ENCODE results near the gene SURF2. TPM values are rescaled to one million over a fixed set of nuclear protein-coding genes. Genes with fewer than 3 reads are reported as not detected.

Gene SURF2
- total and polyA plus RNA-seq, 9 of the 15 experiments (the other 6 are each of a cell fraction or from before 2014, with no cell fraction given): 5.5 to 82.5 (median 21.3) TPM

- TF ChIP-seq AFF4 (CRISPR knock-in tag; IDR thresholded peaks at IDR 0.05): peak; percentile 88; the same call in 1 of the 2 replicates
- 0 out of 2 replicates have a peak, but pooled peaks have one; percentile 2 for TF ChIP-seq ZNF436 (CRISPR knock-in tag; IDR thresholded peaks at IDR 0.05)
- TF ChIP-seq AFF1 (IDR thresholded peaks at IDR 0.05; ENCODE audit: low read depth in 1 of 2, partially characterized antibody in 2 of 2): peak in 1 of 2 experiments; percentile 78
- TF ChIP-seq SMAD2 (IDR thresholded peaks at IDR 0.05; ENCODE audit: low read depth, low read length): no peak
- no peak for TF ChIP-seq MAFG (tag; conservative IDR thresholded peaks at IDR 0.05)
- TF ChIP-seq MTA3 (IDR thresholded peaks at IDR 0.05; ENCODE audit: borderline replicate concordance): peak; percentile 68; the same call in 1 of the 2 replicates
- no peak for TF ChIP-seq ZNF282 (CRISPR knock-in tag; IDR thresholded peaks at IDR 0.05)
- peak; percentile 97 for TF ChIP-seq MYC (IDR thresholded peaks at IDR 0.05; ENCODE audit: low read depth, low read length)
- TF ChIP-seq MYC (CRISPR knock-in tag; IDR thresholded peaks at IDR 0.05; ENCODE audit: borderline replicate concordance, low read depth): peak; percentile 94; the same call in 1 of the 2 replicates
- 0 out of 2 replicates have a peak, but pooled peaks have one; percentile 40 for TF ChIP-seq IRF9 (tag; IDR thresholded peaks at IDR 0.05)
- peak; percentile 89 for TF ChIP-seq FIP1L1 (IDR thresholded peaks at IDR 0.05; ENCODE audit: low read depth, low read length, poor library complexity, severe bottlenecking)
- TF ChIP-seq PTBP1 (IDR thresholded peaks at IDR 0.05; ENCODE audit: low read depth, low read length): 0 out of 2 replicates have a peak, but pooled peaks have one; percentile 42
- TF ChIP-seq KAT7 (CRISPR knock-in tag; IDR thresholded peaks at IDR 0.05; ENCODE audit: borderline replicate concordance): peak; percentile 98
- TF ChIP-seq ETS2 (tag; IDR thresholded peaks at IDR 0.05; ENCODE audit: borderline replicate concordance, poor library complexity, severe bottlenecking): no peak
- no peak for TF ChIP-seq RHOXF2B (CRISPR knock-in tag; conservative IDR thresholded peaks at IDR 0.05)
- TF ChIP-seq ZFX (CRISPR knock-in tag; IDR thresholded peaks at IDR 0.05): peak; percentile 74
Observed at GRCh38 chr9:133347985-133348717, 8.2 kb upstream of the SURF2 start, which contains the start of the genes MED22 and RPL7A (continued).
